LHCN-M2 (cell line): ENCODE results near the gene KIAA1755. TPM values are rescaled to one million over a fixed set of nuclear protein-coding genes. Genes with fewer than 3 reads are reported as not detected.

Experiments
- DNase-seq: peaks from one replicate; pipeline ENCODE4 v3.0.0-alpha.2; 2012; ENCODE audit warnings: low read depth
- total RNA-seq: library from RNA; depleted of rRNA; stranded (reverse); fragments of >200 nt; gene quantifications from 2 replicates; pipeline ENCODE4 v1.2.3, GENCODE V29; 2014

KIAA1755 gene
- total RNA-seq, 1 experiment from 2014 or later: 0.17 TPM

DNA sequence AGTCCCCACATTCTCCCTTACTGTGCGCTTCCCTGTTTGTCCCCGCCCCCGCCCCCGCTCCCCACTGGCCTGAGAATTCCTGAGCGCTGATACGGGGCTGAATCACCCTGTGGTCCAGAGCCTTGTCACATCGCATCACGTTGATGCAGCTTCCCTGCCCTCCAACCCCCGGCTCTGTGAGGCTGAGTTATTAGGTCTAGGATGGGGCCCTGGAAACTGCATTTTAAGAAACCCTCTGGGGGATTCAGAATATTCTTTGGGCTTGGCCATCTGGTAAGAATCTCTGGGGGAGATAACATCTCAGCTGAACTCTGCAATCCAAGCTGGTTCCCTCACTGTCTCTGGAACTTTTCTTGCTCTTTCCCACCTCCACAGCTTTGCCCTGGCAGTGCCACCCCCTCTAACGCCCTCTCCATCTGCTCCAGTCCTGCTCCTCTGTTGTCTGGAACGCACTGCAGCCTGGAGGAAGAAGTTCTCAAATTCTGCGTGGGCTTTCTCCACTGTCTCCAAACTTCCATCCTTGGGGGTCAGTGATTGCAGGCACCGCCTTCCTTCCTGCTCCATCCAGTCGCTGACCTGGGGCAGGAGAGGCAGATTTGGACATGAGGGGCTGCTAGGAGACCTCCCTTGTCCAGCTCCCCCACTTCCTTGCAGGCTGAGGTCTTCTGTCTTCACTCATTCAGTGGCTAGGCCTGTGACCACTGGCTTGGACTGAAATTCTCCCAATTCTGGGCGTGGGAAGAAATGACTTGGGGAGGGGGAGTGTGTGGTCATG, 42.6 kb downstream of the KIAA1755 start:
- DNase-seq: peak; percentile 97

DNA sequence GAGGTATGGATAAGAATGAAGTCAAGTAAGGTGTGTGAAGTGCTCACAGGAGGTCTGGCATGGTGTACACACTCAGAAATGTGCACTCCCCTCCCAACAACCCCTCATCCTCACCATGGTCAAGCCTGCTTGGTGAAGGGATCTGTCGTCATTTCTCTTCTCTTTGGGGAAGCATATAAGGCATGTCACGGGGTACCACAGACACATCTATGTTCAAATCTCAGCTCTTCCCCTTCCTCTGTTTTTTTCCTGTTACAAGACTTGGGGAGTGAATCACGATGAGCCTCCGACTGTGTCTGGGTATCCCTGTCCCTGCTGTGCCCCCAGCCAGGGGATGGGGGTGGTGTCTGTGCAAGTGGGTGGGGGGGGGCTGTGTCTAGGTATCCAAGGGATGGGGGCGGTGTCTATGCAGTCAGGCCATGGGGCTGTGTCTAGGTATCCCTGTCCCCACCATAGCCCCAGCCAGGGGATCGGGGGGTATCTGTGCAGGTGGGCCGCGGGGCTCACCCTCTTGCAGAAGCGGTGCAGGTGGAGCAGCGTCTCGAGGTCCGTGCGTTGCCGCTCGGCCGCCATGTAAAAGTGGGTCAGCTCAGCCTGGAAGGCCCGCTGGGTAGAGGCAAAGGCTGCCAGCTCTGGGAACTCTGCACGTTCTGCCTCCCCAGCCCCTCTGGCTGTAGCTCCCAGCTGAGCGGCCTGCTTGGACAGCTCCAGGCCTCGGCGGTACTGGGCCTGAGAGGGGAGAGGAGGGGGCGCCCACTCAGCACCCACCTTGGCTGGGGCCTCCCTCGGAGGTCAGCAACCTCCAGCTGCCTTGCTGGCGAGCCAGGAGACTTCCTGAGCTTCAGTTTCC, 43.6 kb downstream of the KIAA1755 start:
- DNase-seq: no peak

DNA sequence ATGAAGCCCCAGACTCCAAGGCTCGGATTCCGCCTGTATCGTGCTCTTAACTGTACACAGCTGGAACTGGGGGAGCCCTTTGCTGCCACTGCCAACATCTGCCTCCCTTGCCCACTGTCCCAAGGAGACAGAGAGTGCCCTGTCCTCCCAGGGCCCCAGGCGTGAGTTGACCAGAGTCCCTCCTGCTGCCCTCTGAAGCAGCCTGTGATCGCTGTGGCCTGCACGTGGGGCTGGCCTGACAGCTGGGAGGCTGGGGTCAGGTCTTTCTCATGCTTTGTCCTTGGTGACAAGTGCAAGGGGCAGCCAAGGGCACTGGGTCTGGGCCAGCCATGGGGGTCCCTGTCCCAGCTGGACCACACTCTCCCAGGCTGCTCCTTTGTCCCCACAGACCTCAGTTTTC, 44.3 kb downstream of the KIAA1755 start:
- DNase-seq: no peak

DNA sequence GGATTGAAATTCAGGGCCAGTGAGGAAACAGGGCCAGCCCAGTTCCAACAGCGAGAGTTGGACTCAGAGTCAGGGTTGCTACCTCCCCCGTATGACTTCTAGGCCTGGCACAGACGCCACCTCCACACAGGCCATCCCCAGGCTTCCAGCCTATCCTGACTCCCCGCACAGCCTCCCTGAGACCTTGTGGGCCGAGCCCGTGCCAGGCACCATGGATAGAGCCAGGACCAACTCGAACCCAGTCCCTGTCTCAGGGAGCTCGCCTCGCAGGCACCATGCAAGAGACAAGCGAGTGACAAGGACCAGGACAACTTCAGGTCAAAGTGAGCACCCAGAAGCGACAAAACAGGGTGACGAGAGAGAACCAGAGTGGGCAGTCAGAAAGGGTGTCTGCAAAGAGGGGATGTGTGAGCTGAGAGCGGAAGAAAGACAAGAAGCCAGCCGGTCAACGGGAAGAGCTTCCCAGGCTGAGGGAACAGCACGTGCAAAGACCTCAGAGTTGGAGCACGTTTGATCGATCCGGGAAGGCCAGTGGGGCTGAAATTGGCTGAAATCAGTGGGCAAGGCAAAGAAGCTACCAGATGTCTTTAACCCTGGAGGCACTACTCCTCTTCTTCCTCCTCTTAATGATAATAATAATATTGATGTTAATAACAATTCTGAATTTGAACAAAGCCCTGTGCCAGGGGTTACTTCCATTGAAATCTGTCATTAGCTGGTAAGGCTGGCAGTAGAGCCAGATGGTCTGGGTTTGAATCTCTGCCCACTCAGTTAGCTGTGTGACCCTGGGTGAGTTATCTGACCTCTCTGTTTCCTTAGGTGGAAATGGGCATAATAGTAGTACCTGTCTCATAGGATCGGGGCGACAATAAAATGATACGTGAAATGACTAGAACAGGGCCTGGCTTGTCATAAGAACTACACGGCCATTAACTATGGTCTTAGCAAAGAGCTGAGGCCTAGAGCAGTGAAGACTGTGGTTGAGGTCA, 45.0 kb downstream of the KIAA1755 start:
- DNase-seq: no peak

DNA sequence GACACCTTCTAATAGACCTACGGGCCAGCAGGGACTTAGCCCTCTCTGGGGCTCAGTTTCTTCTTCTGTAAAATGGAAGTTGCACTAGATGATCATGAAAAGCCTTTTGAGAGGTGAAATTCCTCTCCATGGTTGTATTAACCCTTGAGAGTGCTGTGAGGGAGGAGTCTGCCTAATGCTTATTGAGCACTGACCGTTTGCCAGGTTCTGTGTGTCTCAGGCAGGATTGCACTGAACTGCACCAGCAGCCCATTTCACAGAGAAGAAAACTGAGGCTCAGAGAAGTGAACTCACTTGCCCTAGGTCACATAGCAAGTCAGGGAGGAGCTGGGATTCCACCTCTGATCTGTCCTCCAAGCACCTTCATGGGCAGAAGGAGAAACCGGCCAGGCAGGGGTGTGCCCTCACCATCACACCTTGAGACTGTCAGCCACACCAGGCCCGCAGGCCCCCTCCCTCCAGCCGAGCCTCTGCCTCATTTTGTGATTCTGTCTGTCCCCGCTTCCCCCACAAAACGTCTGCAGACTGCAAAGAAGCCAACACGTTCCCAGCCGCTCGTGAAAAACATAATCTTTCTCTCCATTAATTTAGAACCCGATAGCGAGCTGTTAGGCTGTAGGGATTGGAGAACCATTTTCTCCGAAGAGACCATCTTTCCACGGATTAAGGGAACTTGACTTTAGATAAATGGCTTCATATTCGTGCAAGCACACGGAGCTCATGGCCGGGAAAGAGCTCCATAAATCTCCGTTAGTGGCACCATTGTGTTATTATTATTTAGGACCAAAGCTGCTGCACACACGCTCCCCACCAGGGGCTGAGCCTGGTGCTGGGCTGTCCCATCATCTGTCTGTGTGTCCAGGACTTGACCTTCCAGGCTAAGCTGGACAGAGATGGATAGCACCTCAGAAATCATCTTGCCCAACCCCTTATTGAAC, 46.0 kb downstream of the KIAA1755 start:
- DNase-seq: no peak

DNA sequence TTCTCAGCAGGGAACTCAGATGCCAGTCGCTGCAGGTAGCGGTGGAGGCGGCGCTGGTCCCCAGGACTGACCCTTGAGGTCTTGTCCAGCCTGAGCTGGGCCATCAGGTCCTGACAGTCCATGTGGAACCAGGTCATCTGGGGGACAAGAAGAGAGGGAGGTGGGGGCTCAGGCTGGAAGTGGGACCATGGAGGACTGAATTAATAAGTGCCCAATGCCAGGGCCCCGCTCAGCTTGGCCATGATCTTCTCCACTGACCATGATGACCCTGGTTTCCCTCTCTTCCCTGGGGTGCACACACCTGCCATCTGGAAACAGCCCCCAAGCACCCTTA, 47.0 kb downstream of the KIAA1755 start:
- no peak for DNase-seq

DNA sequence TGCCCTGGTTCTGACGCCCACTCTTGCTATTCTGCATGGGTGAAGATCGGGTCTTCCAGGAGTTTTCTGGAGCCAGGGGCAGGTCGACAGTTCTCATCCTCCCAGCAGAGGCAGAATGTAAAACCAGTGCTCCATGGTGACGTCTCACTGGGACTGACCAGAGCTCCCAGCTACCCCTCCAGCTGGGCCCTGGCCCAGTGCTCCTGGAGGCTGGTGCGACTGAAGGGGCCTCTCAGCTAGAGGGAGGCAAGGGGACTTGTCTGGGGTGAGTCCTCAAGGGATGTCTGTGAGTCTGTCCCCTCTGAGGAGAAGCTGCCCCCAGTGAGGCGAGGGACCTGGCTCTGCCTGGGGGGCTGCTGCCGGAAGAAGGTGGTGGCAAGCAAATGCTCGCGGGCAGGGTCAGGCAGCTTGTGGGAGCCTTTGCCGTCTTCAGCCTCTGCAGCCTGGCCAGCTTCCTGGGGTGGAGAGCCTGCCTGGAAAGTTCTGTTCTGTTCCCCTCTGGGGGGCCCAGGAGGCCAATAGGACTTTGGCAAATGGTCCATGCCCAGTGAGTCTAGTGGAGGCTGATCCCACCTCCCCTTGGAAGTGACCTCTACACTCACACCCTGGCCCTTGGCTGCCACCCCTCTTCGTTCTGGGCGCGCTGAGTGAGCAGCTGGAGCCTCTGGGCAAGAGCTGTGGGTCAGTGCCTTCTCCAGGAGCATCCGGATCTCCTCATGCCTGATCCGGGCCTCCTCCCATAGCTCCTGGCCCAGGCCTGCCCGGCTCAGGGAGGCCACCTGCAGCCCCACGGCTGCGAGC, 47.5 kb downstream of the KIAA1755 start:
- no peak for DNase-seq

DNA sequence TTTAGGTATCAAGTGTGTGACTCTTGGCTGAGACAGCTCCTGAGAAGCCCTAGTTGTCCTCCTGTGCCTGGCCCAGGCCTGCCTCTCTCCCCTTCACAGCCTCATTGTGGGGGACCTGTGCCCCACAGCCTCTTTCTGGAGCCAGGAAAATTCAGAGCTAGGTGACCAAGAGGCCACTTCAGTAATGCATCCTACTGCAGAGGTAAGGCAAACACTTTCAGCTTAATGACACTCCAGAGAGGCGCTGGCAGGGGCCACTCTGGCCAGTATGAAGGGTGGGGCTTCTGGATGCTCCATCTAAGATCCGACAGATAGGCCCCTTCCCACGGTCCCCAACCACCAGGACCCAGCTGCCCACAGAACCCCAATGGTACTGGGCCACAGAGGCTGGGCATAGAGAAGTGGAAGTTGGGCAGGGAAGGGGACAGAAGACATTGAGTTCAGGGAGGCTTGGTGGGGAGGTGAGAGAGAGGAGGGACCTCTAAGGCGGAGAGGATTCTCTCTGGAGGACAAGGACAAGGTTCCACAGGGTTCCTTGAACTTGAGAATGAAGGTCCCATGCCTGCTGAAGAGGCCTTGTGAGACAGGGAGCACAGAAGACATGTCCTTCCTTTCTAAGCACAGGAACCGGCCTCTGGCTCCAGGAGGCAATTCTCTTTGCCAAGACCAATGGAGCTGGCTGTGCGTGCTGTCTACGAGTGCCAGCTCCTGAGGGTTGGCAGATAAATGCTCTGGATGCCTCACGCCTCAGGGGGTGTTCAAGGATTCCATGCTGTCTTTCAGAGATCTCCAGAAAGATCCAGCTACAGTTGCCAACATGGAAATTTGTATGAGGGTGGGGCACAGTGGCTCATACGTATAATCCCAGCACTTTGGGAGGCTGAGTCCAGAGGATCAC, 49.1 kb downstream of the KIAA1755 start:
- no peak for DNase-seq

DNA sequence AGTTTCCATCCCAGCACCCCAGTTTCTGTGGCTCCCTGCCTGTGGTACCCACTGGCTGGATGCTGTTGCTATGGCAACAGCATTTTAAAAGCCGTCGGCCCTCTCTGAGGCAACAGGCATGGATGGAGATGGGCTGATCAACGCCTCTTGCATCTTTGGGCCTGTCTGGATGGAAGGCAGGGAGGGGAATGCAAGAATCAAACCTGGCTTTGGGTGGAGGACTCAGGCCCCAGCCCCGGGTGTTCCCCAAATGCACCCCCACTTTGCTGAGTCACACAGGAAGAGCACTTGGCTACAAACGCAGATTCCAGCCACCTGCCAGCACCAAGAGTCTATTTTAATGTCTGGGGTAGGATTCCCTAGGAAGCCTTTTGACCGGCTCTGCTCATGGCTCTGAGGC, 49.8 kb downstream of the KIAA1755 start:
- DNase-seq: no peak

DNA sequence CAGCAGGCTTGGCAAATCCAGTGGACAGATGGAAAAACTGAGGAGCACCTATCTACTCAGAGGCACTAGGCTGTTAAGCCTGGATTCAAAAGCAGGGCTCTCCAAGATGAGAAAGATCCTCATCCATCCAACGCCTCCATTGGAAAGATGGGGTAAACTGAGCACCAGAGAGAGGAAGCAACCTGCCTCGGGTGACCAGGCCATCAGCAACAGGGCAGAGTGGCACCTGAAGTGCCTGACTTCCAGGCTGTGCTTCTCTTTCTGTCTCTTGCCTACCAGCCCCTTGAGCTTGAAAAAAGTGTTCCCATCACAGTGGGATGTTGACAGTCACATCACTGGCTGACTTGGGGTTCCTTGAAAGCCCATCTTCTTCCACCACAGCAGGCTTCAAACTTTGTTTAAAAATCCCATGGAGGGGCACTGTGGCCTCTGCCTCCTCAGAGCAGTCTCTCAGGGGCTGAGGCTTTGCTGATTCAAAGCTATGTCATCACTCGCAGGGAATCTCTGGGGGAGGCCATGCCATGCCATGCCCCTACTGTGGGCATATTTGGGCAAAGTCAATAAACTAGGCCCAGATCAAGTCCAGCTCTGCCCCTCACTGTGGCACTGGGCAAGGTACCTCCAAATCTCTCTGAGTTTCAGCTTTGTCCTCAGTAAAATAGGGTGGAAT, 50.7 kb downstream of the KIAA1755 start:
- DNase-seq: peak; percentile 56

DNA sequence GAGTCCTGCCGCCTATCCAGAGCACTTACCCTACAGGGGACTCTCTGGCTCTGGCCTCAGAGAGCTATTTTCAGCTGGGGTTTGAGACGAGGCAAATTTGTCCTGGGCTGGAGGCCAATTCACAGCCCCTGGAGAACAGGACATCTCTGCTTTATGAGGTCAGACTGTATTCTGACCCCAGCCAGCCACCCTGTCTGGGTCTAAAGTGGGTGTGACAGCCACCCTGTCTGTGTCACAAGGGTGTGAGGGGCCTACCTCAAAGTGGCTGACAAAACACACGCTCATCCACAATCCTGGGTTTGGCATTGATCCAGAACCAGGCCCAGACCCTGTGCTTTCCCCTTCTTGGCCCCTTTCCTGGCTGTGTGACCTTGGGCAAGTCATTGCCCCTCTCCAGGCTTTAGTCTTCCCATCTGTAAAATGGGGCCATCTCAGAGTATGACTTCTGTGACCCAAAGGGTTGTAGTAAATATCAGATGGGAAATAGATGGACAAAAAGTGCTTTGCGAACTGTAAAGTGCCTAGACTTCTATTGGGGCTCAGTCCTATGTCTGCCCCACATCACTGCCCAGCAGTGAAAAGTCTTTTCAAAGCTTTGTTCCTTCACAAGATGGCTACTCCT, 51.4 kb downstream of the KIAA1755 start:
- DNase-seq: no peak

DNA sequence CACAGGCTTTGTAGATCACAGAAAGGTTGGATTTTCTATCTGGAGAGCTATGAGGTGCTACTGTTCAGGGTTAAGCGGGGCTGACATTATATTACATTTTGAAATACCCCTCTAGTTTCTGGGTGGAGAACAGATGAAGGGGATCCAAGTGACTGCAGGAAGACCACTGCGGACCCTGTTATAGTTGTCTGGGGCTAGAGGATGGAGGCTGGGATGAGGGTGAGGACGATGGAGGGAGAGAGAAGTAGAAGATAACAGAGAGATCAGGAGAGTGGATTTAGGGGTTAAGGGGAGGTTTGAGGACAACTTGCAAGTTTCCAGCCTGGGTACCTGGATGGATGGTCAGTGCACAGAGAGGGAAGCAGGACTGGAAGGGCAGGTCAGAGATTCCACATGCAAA, 52.0 kb downstream of the KIAA1755 start:
- no peak for DNase-seq

DNA sequence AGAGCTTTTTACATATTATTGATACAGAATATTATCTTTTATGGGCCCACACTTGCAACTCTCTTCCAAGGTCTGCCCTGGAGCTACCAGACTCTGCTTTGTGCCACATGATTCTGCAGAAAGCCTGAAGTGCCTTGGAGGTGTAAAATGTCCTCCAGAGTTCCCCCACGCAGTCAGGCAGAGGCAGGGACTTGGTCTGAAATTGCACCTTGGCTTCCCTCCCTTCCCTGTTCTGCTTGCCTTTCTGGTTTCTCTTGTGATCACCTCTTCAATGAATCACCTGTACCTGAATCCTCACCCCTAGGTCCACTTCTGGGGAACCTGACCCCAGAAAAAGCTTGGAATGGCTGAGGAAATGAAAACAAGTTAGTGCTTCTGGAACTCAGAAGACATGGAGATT, 52.4 kb downstream of the KIAA1755 start:
- DNase-seq: no peak

DNA sequence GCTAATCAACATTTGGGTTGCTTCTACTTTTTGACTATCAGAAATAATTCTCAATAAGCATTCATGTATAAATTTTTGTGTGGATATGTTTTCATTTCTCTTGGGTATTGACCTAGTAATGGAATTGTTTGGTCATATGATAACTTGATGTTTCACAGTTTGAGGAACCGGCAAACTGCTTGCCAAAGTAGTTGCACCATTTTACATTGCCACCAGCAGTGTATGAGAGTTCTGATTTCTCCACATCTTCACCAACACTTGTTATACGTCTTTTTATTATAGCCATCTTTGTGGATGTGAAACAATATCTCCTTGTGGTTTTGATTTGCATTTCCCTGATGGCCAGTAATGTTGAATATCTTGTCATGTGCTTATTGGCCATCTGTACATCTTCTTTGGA, 52.9 kb downstream of the KIAA1755 start:
- DNase-seq: no peak

DNA sequence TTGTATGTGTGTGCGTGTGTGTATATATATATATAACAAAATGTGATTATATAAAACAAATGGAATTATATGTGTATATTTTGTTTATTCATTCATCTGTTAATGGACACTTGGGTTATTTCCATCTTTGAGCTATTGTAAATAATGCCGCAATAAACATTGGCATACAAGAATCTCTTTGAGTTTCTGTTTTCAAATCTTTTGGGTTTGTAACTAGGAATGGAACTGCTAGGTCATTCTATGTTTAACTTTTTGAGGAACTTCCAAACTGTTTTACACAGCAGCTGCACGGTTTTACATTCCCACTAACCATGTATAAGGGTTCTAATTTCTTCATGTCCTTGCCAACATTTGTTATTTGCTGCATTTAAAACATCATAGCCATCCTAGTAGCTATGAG, 55.5 kb downstream of the KIAA1755 start:
- DNase-seq: no peak

DNA sequence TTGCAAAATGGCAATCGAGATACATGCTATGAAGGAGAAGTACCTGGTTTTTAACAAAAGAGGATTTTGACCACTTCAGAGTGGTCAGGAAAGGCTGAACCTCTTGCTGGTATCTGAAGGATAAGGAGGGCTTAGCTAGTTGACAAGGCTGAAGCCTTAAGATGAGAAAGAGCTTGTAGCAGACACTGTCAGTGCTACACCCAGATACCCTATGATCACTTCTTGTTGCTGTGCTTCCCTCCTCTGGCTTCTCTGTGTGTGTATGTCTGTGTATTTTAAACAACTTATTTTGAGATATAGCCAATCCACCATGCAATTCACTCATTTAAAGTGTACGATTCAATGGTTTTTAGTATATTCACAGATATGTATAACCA, 56.6 kb downstream of the KIAA1755 start:
- DNase-seq: no peak

DNA sequence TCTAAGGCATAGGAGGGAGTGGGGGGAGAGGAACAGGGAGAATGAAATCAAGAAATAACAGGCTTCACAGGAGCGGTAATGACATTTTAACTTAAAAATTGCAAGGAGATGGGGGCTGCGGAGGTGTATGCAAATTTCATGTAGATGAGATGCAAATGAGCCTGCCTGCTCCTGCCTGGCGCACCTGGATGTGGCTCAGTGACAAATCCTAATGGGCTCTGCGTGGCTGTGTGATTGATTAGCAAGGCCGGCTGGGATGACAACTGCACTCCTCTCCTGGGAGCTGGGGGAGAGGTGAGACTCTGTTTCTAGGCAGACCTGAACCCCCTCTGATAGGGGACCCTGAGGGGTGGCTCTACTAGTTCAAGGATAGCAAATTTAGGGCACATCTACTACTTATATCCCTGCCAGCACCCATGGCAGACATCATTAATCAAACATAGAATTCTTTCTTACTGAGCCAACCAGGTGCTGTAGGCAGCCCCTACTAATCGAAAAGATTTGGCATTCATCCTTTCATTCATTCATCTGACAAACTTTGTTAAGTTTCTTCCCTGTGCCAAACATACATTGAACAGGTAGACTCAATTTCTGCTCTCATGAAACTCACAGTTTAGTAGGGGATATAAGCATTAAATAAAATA, 57.1 kb downstream of the KIAA1755 start:
- no peak for DNase-seq

DNA sequence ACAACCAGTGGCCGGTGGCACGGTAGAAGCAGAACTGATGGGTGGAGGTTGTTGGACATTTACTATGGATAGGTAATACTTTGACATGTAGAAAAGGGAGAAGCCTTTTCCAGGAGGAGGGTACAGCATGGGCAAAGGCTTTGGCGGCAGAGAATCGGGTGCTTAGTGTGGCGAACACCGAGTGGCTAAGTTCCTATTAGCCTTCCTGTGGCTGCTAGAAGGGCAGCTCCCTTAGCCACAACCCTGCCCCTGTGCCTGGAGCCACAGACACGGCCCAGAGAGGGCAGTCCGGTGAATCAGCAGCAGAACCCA, 57.6 kb downstream of the KIAA1755 start:
- DNase-seq: no peak
